A673 (cell line): ENCODE measurements around the gene CCDC77. TPM values are rescaled to one million over a fixed set of nuclear protein-coding genes. Genes with fewer than 3 reads are reported as not detected.
A peak's percentile ranks its signal among the peaks of the same experiment; 100 is the strongest.
"Not testable (repeated sequence)": the region's sequence is repeated elsewhere in the genome, so short reads cannot be mapped to it uniquely, and the experiment has no call there.

Experiments used
- BruUV-seq: library from RNA; stranded (reverse); fragments of 400-500 nt; replicated peaks from 2 replicates; lab custom pipeline; 2021; lab: Mats Ljungman, UMichigan
- CTCF ChIA-PET: fragments of 300-600 bp; sonication (Branson Sonifier 250); formaldehyde crosslinking; loops from one replicate; lab custom pipeline; 2022; ENCODE audit warnings: antibody characterized with exemption; lab: Charles Lee
- POLR2A ChIA-PET: fragments of 300-600 bp; sonication (Branson Sonifier 250); formaldehyde crosslinking; loops from one replicate; lab custom pipeline; 2022; ENCODE audit warnings: antibody characterized with exemption; ENCODE audit not compliant: low non-redundant PET; lab: Charles Lee
- DNase-seq: peaks from one replicate; pipeline ENCODE4 v3.0.0-alpha.2; 2015; ENCODE audit warnings: low spot score
- H3K27ac ChIP-seq: fragments of 200-600 bp; sonication (generic); 2 replicates; pipeline ENCODE4 v1.5.1; 2016; ENCODE audit warnings: mixed run types, low read depth, mild to moderate bottlenecking, mixed read lengths, antibody characterized with exemption, low read length; ENCODE audit not compliant: poor library complexity, severe bottlenecking
- H3K27me3 ChIP-seq: fragments of 200-600 bp; sonication (generic); replicated peaks from 2 replicates; pipeline ENCODE4 v1.6.1; 2017; ENCODE audit warnings: mixed run types, low read depth, mild to moderate bottlenecking, mixed read lengths, antibody characterized with exemption, low read length; ENCODE audit not compliant: insufficient read depth, poor library complexity
- H3K36me3 ChIP-seq: fragments of 200-600 bp; sonication (generic); 2 replicates; pipeline ENCODE4 v1.6.1; 2016; ENCODE audit warnings: mixed run types, mild to moderate bottlenecking, mixed read lengths, antibody characterized with exemption, low read length; ENCODE audit not compliant: insufficient read depth, poor library complexity, severe bottlenecking
- H3K4me1 ChIP-seq: fragments of 200-600 bp; sonication (generic); 2 replicates; pipeline ENCODE4 v1.6.1; 2017; ENCODE audit warnings: mixed run types, mild to moderate bottlenecking, mixed read lengths, antibody characterized with exemption, low read length; ENCODE audit not compliant: insufficient read depth, poor library complexity, severe bottlenecking
- H3K4me3 ChIP-seq: fragments of 200-600 bp; sonication (generic); 2 replicates; pipeline ENCODE4 v1.5.1; 2016; ENCODE audit warnings: low read depth, mixed run types, mild to moderate bottlenecking, mixed read lengths, low read length; ENCODE audit not compliant: poor library complexity, severe bottlenecking
- H3K9me3 ChIP-seq: fragments of 200-600 bp; sonication (generic); 2 replicates; pipeline ENCODE4 v1.6.1; 2016; ENCODE audit warnings: mixed run types, low read depth, mild to moderate bottlenecking, mixed read lengths, antibody characterized with exemption, low read length; ENCODE audit not compliant: poor library complexity, severe bottlenecking
- EZH2 ChIP-seq: fragments of 200-600 bp; sonication (generic); IDR thresholded peaks from 2 replicates; pipeline ENCODE4 v1.6.1; 2017; ENCODE audit warnings: borderline replicate concordance, low read depth, mild to moderate bottlenecking, mixed read lengths, antibody characterized with exemption, low read length; ENCODE audit not compliant: poor library complexity, severe bottlenecking
- intact Hi-C: fragments of 100-400 bp; cut with micrococcal nuclease; formaldehyde crosslinking; loops from one replicate; pipeline ENCODE4 v1.10.0; 2022; ENCODE audit not compliant: unreplicated experiment
- total RNA-seq: library from RNA; stranded (reverse); gene quantifications from 2 replicates; pipeline ENCODE4 v1.2.3, GENCODE V29; 2021
- TF ChIP-seq, protein P1 (sequence below): fragments of 300-800, 200-600 bp; sonication (generic); conservative IDR thresholded peaks from 2 replicates; pipeline ENCODE4 v1.5.1; 2017; ENCODE audit warnings: low read depth, mild to moderate bottlenecking, antibody characterized with exemption, low read length, moderate library complexity, mixed read lengths

Gene CCDC77
- total RNA-seq, 1 experiment from 2014 or later: 44.4 TPM

DNA sequence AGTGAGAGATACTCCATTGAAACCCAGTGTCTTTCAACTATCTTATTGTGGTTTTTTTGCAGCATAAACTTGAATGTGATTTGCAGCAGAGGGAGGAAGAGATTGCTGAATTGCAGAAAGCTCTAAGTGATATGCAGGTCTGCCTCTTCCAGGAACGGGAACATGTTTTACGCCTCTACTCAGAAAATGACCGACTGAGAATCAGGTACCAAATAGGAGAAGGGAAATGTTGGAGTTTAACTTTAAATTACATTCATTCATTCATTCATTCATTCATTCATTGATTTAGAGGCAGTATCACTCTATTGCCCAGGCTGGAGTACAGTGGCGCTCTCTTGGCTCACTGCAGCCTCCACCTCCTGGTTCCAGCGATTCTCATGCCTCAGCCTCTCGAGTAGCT is 17.0 kb downstream of the CCDC77 start:
- intact Hi-C loops: no loop called here
- Histone ChIP-seq H3K27me3 (no peaks in the 10 kb centered on the region), H3K9me3 (no peaks in the 10 kb centered on the region), H3K4me1 (no peaks in the 10 kb centered on the region), H3K36me3 (peaks cover 56% of the 10 kb centered on the region), H3K4me3 (no peak overlapping the region), H3K27ac (no peak overlapping the region)
- ChIA-PET CTCF (no interaction called here), POLR2A (no interaction called here)
- TF ChIP-seq, protein P1, sequence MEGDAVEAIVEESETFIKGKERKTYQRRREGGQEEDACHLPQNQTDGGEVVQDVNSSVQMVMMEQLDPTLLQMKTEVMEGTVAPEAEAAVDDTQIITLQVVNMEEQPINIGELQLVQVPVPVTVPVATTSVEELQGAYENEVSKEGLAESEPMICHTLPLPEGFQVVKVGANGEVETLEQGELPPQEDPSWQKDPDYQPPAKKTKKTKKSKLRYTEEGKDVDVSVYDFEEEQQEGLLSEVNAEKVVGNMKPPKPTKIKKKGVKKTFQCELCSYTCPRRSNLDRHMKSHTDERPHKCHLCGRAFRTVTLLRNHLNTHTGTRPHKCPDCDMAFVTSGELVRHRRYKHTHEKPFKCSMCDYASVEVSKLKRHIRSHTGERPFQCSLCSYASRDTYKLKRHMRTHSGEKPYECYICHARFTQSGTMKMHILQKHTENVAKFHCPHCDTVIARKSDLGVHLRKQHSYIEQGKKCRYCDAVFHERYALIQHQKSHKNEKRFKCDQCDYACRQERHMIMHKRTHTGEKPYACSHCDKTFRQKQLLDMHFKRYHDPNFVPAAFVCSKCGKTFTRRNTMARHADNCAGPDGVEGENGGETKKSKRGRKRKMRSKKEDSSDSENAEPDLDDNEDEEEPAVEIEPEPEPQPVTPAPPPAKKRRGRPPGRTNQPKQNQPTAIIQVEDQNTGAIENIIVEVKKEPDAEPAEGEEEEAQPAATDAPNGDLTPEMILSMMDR: no peak
- no peak for TF ChIP-seq EZH2
- BruUV-seq: no TSS peak
- no peak for DNase-seq

DNA sequence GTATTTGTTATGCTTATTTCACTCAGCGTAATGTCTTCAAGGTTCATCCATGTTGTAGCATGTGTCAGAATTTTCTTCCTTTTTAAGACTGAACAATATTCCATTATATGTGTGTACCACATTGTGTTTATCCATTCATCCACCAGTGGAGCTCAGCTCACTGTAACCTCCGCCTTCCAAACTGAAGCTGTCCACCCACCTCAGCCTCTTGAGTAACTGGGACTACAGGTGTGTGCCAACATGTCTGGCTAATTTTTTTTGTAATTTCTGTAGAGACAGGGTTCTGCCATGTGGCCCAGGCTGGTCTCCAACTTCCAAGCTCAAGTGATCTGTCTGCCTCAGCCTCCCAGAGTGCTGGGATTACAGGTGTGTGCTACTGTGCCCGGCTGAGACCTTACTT is 21.1 kb downstream of the CCDC77 start:
- no TSS peak for BruUV-seq
- peaks cover 41% of the 10 kb centered on the region for H3K36me3 ChIP-seq
- TF ChIP-seq EZH2: no peak
- TF ChIP-seq, protein P1: no peak
- no peaks in the 10 kb centered on the region for H3K9me3 ChIP-seq
- ChIA-PET POLR2A (no interaction called here), CTCF (no interaction called here)
- intact Hi-C loops: no loop called here
- no peak overlapping the region for H3K4me3 ChIP-seq
- no peak overlapping the region for H3K27ac ChIP-seq
- H3K4me1 ChIP-seq: no peaks in the 10 kb centered on the region
- no peaks in the 10 kb centered on the region for H3K27me3 ChIP-seq
- no peak for DNase-seq

DNA sequence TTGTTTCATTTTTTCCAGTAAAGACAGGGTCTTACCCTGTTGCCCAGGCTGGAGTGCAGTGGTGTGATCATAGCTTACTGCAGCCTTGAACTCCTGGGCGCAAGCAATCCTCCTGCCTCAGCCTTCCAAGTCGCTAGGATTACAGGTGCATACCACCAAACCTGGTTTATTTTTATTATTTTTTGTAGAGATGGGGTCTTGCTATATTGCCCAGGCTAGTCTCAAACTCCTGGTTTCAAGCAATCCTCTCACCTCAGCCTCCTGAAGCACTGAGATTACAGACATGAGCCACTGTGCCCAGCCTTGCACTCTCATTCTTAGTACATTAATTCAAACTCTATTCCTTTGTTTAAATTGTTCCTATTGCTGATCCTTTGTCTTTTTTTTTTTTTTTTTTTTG is 34.3 kb downstream of the CCDC77 start:
- CTCF ChIA-PET, H3K4me3 ChIP-seq, DNase-seq, BruUV-seq, POLR2A ChIA-PET, H3K9me3 ChIP-seq, intact Hi-C loops, H3K4me1 ChIP-seq, H3K27me3 ChIP-seq, H3K27ac ChIP-seq: not testable (repeated sequence)
- H3K36me3 ChIP-seq: peaks cover 76% of the 10 kb centered on the region

DNA sequence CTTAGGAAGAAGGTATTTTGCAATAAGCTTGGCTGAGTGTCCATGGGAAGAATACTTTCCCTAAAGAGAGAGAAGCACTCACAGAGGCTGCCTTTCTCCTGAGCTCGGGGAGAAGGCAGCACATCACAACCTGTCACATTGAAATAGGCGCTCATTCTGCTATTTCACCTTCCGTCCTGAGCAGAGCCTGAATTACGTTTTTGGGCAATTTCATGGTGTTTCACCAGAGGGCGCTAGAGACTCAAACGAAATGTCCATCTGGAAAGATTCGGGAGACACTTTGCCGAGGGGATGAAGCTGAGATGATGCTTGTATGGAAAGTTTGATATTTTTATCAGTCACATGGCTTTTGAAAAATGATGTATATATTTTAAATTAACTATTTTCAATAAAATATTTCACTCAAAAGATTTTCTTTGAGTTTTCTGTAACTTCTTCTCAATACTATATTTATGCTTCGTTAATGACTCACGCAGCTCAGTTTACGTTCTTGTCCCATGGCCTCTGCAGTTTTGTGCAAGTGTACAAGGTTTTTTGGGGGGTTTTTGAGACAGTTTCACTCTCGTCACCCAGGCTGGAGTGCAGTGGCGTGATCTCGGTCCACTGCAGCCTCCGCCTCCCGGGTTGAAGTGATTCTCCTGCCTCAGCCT is 40.9 kb downstream of the CCDC77 start:
- POLR2A ChIA-PET: no interaction called here
- H3K27ac ChIP-seq: no peak overlapping the region

More for the DNA sequence above, 40.9 kb downstream of the CCDC77 start:
- no peaks in the 10 kb centered on the region for H3K9me3 ChIP-seq
- peak; percentile 74 for DNase-seq
- H3K4me1 ChIP-seq: no peaks in the 10 kb centered on the region
- H3K36me3 ChIP-seq: peaks cover 34% of the 10 kb centered on the region
- intact Hi-C loops: loop anchor here (1.0 kb wide), 1 partner anchor 105 kb away; no protein-coding TSS in a partner anchor
- CTCF ChIA-PET: interaction anchor here (0.6 to 1.3 kb wide), 6 partner anchors 12 to 105 kb away, joined by 3 to 6 read pairs (median 4); no protein-coding TSS in a partner anchor
- no peak overlapping the region for H3K4me3 ChIP-seq
- TF ChIP-seq, protein P1: peak; percentile 80
- no peak for TF ChIP-seq EZH2
- TSS peak; percentile 48 for BruUV-seq
- no peaks in the 10 kb centered on the region for H3K27me3 ChIP-seq
